T-helper 1 cell treated with Interleukin-12 subunit alpha and Interleukin-12 subunit beta and Interleukin-4 antibody, amounts not matched to agents 30 ng/mL and 1 ng/mL, for 36 hours (primary cell): Measurements from ENCODE around the gene ZCCHC7. TPM values are rescaled to one million over a fixed set of nuclear protein-coding genes. Genes with fewer than 3 reads are reported as not detected.
"Not testable (repeated sequence)": the region's sequence is repeated elsewhere in the genome, so short reads cannot be mapped to it uniquely, and the experiment has no call there.

Source experiments
- intact Hi-C: fragments of 100-400 bp; cut with micrococcal nuclease; formaldehyde crosslinking; loops from one replicate; pipeline ENCODE4 v1.15.1; 2024
- total RNA-seq: library from RNA; stranded (reverse); gene quantifications from 2 replicates; pipeline ENCODE4 v1.2.3, GENCODE V29; 2022

ZCCHC7 gene
- total RNA-seq, 1 donor from 2014 or later, result 18.3 TPM

DNA sequence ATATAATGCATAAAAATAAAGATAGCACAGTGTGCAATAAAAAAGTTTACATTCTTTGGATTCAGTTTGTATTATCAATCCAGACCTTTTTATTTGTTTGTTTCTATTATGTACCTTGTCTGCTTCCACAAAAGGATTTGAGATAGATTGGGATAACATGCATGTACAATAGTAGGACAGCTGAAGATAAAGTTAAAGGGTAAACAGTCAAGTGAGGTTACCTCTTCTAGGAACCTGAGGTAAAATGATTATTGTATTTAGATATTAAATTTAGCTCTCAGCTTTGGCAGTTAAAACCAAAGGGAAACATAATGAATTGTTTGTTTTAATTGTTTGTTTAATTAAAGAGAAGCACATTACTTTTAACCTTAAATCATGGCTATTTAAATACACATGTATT is 81.7 kb downstream of the ZCCHC7 start:
- intact Hi-C loops, result no loop called here

DNA sequence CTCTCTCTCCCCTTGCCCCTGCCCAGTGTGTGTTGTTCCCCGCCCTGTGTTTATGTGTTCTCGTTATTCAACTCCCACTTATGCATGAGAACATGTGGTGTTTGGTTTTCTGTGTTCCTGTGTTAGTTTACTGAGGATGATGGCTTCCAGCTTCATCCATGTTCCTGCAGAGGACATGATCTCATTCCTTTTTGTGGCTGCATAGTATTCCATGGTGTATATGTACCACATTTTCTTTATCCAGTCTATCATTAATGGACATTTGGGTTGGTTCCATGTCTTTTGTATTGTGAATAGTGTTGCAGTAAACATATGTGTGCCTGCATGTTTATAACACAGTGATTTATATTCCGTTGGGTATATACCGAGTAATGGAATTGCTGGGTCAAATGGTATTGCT is 83.1 kb downstream of the ZCCHC7 start:
- intact Hi-C loops, result not testable (repeated sequence)

DNA sequence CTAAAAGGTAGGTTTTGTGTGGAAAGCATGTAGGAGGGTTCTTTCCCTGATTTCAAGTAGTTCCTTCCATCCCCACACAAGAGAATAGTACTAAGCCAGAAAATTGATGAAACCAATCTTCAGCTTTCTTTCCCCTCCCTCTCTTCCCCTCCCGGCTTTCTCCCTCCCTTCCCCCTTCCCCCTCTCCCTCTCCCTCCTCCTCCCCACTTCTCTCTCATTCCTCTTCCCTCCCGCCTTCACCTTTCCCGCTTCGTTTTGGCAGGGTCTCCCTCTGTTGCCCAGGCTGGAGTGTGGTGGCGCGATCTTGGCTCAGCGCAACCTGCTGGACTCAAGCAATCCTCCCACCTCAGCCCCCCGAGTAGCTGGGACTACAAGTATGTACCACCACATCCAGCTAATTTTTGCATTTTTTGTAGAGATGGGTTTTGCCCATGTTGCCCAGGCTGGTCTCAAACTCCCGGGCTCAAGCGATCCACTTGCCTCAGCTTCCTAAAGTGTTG is 85.8 kb downstream of the ZCCHC7 start:
- intact Hi-C loops, result no loop called here

DNA sequence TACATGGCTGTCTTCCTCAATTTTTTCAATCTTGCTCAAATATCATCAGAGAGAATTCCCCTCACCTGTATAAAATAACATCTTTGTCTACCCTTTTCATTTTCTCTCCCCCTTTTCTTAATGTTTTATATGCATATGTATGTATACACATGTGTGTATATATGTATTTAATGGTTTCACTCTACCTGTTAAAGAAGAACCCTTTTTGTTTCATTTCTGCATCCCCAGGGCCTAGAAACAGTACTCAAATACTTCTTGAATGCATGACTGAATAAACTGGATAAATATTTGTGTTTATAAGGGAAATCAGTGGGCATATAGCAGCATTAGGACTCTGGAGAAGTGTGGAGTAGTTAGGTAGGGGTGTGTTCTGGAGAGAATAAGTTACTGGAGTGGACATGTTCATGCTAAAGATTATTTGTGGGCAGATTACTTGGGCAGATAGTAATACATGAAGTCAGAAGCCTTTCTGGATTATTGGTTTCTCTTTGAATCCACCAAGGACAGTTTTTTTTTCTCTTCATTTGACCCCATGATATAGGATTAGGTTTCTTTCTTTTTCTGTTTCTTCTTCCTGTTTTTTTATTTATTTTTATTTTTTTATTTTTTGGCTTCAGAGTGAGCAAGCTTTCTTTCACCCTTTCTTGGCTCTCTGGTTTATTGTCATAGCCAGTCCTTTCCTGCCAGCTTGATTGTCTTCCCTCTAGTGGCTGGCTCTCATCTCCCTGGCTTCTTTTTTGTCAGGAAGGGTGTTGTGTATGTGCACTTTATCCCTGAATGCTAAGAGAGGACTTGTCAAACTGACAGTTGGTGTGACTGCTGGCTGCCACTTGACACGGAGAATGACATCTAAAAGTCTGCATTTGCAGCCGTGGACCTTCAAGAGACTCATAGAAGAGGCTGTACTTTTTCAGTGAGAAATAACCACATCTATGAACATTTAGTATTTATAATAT is 89.3 kb downstream of the ZCCHC7 start:
- intact Hi-C loops, result loop anchor here (2.0 to 5.0 kb wide), 3 partner anchors 89 to 132 kb away; partner anchors contain the start of gene ZCCHC7

DNA sequence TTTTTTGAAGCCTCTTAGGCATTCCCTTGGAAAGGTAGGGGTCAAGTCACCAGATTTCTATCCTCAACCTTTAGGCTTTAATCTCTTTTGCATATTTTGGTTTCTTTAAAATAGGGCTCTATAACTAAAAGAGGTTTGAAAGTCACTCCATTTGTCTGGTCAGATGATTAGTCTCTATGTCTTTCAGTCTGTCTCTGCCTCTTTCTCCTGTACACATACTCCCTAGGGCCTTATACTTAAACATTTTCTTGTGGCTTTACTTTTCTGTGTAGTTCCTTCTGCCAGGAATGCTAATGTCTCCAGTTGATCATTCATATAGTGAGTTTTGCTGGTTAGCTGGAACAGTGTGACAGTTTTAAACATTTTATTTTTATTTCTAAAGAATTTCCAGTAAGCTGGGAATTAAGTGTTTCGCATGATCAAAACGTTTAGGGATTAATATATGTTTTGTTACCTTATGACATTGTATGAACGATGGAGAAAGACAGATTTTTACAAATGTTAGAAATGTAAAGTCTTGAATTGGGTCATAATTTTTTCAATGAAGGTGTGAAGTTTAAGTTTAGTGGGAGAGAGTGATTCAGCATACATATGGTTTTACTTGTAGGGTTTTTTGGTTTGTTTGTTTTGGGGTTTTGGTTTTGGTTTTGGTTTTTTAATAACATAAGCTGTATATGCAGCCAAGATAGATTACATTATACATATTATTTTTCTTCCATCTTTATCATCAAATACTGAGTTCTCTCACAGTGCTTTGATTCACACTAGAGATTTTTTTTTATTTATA is 90.6 kb downstream of the ZCCHC7 start:
- intact Hi-C loops, result loop anchor here (2.0 to 5.0 kb wide), 3 partner anchors 90 to 134 kb away; partner anchors contain the start of gene ZCCHC7

DNA sequence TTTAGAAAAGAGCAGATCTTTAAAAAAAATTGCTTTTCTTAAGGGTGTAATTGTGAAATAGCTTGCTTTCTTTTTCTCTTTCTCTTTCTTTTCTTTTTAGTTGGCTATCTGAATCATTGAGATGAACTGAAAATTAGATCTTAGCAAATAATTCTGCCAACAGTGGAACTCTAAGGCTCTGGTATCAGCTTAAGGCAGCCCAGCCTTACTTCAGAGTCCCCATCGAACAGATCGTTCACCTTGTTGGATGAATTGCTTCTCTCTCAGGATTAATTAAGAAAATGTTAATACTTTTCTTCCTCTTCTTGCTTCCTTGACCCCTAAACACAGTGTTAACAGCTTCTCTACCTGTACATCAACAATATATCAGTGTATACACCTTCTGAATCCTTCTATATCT is 92.1 kb downstream of the ZCCHC7 start:
- intact Hi-C loops, result loop anchor here (5.0 kb wide), 2 partner anchors 90 to 135 kb away; no protein-coding TSS in a partner anchor

DNA sequence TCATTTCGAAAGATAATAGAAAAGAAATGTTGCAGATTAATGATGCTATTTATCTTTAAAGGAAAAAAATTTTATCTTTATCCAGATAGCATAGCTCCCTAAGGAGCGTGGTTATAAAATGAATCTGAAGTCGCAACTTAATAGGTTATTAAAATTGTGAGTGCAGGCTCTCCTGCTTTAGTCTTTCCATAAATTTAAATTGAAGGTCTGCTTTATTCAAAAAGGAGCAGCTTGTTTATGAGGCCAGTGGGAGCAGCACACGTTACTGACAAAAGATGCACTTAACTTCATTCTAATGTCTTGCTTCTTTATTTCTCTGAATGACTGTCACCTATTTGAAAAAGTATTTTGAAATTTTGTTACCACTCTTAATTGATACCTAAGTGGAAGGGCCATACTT is 95.0 kb downstream of the ZCCHC7 start:
- intact Hi-C loops, result no loop called here

DNA sequence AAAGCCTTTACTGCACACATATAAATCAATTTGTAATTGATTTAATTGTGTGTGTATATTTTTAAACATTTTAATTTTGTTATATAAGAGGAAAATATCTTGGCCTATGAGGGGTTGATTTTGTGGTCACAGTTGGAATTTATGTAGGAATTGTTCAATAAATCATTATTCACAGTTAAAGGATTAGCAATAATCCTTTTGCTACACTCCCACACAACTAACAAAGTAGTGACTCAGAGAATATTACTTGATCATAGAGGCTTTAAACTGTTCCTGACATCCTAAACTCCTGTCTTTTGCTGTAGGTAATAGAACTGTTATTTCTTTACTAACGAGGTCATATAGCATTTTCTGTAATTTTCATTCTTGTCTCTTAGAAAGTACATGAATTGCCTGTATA is 95.5 kb downstream of the ZCCHC7 start:
- intact Hi-C loops, result no loop called here

DNA sequence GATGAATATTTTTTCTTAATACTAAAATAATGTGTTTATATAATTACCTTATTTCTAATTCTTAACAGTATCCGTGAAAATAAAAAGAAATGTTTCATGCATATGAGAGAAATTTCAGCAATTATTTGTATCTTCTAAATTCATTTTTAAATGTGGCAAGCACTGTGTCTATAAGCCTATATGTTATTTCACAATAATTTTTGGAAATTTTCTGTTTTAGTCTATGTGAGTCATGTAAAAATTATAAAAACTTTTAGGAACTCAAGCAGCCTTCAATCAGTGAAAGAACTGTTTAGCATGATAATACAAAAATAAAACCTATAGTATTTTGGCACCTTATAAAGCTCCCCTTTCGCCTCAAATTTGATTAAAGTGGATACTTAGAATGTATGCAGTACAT is 96.8 kb downstream of the ZCCHC7 start:
- intact Hi-C loops, result no loop called here

DNA sequence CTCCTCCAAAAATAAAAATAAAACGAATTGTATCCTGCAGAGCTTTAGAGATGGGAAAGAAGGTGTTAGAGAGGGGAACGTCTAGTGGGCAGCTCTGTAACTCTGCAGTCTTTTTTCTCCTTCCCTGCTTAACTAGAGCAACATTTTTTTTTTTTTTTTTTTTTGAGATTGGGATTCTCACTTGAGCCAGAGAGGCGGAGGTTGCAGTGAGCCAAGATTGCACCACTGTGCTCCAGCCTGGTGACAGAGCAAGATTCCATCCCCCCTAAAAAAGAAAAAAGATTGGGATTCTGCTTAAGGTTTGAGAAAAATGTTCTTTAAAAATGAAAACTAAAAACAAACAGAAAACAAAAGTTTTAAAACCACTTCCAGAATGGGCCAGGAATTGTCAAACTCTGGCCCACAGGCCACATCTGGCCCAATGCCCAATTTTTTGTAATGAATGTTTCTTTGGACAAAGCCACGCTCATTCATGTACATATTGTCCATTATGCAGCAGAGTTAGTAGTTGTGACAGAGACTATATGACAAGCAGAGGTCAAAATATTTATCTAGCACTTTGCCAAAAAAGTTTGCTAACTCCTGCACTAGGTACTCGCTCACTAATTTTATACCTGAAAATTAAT is 98.5 kb downstream of the ZCCHC7 start:
- intact Hi-C loops, result no loop called here

DNA sequence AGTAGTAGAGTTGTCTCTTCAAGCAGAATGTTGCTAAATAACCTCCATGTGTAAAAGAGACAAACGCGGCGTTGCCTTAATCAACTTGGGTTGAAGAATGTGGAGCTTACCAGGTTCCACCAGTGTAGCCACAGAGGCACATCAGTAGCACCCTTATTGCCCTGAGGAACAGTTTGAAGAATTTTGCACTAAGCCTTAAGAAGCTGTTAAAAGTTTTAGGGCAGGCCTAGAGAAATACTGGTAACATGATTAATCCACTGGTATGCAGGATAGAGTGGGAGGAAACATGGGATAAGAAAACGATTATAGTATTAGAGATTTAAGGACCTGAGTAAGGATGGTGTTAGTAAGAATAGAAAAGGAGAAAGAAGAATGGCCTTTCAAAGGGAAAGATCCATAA is 100.6 kb downstream of the ZCCHC7 start:
- intact Hi-C loops, result no loop called here

DNA sequence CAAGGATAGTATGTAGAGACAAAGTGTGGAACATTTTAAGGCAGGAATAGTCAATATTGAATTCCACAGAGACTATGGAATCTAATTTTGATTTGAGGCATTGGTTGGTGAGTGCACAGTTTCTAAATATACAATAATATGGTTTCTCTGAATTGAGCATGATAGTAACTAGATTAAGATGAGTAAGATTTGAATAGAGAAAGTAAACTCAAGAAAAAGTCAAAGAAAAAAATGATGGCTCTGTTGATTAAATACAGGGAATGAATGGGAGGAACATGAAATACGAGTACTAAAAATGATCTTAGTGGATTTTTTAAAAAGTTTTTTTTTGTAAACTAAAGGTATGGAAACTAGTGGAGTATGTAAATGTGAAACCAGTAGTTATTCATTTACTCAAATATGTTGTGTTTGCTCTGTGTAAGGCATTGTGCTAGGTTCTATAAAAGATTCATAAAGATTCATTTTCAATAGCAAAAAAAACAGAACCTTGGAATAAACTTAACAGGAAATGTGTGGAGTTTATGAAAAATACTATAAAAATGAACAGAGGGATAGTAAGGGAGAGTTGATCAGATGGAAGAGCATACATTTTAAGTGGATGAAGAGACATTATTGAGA is 101.2 kb downstream of the ZCCHC7 start:
- intact Hi-C loops, result no loop called here

DNA sequence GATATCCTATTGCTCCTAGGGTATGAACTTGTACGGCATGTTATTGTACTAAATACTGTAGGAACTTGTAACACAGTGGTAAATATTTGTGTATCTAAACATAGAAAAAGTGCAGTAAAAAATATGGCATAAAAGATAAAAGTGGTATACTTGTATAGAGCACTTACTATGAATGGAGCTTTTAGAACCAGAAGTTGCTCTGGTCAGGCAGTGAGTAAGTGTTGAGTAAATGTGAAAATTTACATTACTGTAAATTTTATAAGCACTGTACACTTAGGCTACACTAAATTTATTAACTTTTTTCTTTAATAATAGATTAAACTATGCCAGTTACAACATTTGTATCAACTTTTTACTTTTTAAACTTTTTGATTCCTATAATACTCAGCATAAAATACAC is 109.1 kb downstream of the ZCCHC7 start:
- intact Hi-C loops, result no loop called here

DNA sequence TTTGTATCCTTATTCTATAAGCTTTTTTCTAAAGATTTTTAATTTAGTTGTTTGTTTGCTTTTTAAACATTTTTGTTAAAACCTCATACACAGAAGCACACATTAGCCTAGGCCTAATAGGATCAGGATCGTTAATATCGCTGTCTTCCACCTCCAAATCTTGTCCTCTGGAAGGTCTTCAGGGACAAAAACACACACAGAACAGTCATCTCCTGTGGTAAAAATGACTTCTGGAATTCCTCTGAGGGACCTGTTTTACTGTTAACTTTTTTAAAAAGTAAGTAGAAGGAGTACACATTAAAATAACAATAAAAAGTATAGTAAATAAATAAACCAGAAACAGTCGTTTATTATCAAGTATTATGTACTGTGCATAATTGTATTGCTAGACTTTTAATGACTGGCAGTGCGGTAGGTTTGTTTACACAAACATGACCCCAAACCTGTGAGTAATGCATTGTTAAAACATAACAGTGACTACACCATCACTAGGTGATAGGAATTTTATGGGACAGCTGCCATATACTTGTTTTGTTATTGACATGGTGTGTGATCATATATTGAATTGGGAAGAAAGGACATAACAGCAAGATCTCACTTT is 109.6 kb downstream of the ZCCHC7 start:
- intact Hi-C loops, result no loop called here

DNA sequence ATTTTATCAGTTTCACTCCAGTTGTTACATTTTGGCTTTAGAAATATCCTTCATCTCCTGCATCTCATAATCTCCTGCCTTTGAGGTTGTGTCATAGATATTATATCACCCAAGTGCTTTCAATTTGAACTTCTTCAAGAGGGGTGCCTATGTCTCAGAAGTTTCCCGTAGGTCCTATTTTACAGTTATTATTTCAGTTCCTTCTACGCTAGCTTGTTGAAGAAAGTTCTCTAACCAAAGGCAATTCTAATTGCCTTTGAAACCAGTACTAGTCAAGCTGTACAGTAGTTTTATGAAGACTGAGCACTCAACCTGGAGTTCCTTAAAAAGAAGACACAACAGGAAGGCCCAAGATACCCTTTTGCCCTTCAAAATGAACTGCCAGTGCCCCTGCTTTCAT is 116.4 kb downstream of the ZCCHC7 start:
- intact Hi-C loops, result no loop called here

DNA sequence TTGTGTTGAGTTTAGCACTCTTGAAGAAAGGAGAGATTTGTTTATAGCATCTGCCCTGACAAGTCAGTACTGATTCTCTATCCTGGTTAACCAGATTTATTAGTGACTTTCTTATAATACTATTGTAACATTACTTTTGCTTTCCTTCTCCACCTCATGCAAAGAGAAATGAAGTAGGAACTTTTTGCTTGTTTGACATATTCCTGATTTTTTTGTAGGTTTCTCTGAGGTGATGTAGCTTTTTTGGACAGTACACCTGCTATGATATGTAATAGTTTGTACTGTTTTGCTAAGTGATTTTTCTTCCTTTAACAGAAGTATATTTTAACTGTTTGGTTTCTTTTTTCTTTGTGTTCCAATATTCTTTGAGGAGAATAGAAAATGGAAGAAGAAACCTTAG is 117.7 kb downstream of the ZCCHC7 start:
- intact Hi-C loops, result no loop called here

DNA sequence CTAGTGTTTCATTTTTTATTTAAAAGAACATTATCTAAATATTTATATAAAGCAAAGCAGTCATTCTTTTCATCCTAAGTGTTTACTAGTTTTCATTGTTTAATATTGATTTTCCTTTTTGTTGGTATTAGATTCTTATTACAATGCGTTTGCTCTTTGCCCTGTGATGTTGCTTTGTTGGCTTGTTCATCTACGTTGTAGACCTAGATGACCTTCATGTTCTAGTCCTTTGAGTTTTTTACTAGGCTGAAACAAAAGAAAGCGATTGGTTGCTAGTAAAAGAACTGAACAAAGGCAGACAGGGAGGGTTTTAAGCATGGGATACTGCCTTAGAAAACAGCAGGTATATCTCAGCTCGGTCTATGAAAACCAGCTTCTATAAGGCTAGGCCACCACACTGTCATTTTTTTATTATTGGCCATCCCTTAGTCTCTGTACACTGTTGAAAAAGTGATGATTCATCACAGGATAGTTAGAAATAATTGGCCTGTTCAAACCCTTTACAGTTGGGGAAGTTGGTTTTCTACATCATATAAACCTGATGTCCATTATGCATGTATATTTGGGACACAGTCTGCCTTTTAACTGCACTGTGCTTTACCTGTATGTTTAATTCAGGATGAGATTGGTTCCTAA is 119.0 kb downstream of the ZCCHC7 start:
- intact Hi-C loops, result no loop called here

DNA sequence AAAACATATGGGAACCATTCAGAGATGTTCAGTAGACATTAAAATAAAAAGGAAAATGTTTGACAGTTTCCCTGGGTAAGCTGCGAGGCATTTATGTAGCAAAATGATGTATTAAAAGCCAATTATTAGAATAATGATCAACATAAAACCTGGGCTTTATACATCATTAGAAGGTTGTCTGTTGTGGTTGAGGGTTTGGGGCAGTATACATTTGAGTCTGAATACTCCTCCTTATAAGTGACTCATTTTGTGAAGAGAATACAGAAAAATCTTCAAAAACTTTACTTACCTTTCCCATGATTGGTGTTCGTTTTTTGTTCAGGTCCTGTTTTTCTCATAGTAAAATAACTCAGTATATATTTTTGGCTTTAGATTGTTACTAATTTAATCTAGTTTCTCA is 119.5 kb downstream of the ZCCHC7 start:
- intact Hi-C loops, result no loop called here

DNA sequence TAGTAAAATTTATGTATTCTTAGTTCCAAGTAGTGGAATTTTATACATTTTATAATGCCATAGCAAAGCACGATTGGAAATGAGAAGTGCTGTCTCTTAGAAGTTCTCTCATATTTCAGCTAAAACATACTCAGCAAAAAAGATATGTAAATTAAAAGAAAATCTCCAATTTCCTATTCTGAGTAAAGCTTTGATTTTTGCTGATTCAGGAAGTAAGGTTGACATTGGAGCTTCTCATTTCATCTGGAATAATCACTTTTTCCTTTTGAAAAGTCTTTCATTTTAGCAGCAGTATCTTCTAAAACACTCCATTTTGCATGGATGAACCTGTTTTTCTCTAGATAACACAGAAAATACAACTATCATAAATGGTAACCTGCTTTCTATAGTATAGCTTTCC is 121.0 kb downstream of the ZCCHC7 start:
- intact Hi-C loops, result no loop called here

DNA sequence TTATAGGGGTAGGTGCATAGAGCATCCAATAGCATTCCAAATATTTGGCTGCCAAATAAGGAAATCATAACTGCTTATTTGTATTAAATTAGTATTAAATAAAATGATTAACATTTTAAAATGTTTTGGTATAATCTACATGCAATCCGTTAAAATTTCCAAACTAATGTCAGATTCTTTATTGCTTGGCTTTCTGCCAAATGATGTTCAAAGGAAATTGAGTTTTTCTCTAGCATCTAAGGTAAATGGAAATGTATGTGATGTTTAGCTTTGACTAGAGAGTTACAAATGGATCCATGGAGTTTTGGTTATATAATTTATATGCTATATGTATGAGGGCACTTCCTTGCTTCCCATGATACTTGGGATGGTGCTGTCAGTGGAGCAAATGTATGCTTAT is 121.7 kb downstream of the ZCCHC7 start:
- intact Hi-C loops, result no loop called here
